Measurements from ENCODE around the gene TMEM52B. TPM values are rescaled to one million over a fixed set of nuclear protein-coding genes. Genes with fewer than 3 reads are reported as not detected.
"Not testable (repeated sequence)": the region's sequence is repeated elsewhere in the genome, so short reads cannot be mapped to it uniquely, and the experiment has no call there.

Gene TMEM52B
- total RNA-seq, 2 donors from 2014 or later, result 0.26 TPM; not detected in 1

DNA sequence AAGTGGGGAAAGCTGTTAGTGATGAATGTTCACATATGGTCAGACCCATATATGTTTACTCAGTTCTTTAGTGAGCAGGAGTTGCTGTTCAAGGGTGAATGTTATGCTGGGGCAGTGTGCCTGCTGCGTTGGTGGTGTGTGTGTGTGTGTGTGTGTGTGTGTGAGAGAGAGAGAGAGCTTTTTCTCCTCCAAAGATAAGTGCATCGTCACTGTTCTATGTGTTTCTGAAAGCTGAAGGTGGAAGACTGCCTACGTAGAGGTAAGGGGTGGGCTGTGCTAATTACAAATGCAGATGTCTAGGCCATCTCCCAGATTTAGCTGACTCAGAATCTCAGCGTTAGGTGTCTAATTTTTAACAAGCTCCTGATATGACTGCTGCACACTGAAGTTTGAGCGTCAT lies 44.4 kb downstream of the TMEM52B start:
- peaks cover 5 to 19% of the 10 kb centered on the region in 2 donors for H3K36me3 ChIP-seq (replicated peaks in 1 of 2; ENCODE audit: insufficient read depth in 1 of 2, low read depth in 2 of 2)
- 86 to 92% methylated on average over 5 of the region's 5 CpGs for WGBS, 2 donors
- H3K4me1 ChIP-seq, result peaks cover 15% of the 10 kb centered on the region
- no peaks in the 10 kb centered on the region for H3K27me3 ChIP-seq
- intact Hi-C loops (cut with DNase I), result no loop called here
- no peaks in the 10 kb centered on the region for H3K9me3 ChIP-seq
- ATAC-seq (no peak), DNase-seq (no peak)
- H3K27ac ChIP-seq, result no peak overlapping the region
- H3K4me3 ChIP-seq, result no peak overlapping the region
- TF ChIP-seq, protein P1, sequence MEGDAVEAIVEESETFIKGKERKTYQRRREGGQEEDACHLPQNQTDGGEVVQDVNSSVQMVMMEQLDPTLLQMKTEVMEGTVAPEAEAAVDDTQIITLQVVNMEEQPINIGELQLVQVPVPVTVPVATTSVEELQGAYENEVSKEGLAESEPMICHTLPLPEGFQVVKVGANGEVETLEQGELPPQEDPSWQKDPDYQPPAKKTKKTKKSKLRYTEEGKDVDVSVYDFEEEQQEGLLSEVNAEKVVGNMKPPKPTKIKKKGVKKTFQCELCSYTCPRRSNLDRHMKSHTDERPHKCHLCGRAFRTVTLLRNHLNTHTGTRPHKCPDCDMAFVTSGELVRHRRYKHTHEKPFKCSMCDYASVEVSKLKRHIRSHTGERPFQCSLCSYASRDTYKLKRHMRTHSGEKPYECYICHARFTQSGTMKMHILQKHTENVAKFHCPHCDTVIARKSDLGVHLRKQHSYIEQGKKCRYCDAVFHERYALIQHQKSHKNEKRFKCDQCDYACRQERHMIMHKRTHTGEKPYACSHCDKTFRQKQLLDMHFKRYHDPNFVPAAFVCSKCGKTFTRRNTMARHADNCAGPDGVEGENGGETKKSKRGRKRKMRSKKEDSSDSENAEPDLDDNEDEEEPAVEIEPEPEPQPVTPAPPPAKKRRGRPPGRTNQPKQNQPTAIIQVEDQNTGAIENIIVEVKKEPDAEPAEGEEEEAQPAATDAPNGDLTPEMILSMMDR (IDR thresholded peaks at IDR 0.05), result no peak
- no peak for TF ChIP-seq POLR2A (IDR thresholded peaks at IDR 0.05)

DNA sequence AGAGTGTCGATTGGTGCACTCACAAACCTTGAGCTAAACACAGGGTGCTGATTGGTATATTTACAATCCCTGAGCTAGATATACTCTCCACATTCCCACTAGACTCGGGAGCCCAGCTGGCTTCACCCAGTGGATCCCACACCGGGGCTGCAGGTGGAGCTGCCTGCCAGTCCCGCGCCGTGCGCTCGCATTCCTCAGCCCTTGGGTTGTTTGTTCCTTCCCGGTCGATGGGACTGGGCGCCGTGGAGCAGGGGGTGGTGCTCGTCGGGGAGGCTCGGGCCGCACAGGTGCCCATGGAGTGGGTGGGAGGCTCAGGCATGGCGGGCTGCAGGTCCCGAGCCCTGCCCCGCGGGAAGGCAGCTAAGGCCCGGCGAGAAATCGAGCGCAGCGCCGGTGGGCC lies 46.6 kb downstream of the TMEM52B start:
- H3K27me3 ChIP-seq; H3K9me3 ChIP-seq; DNase-seq; intact Hi-C loops (cut with DNase I); ATAC-seq; H3K27ac ChIP-seq; H3K4me1 ChIP-seq; H3K4me3 ChIP-seq: not testable (repeated sequence)
- 87 to 97% methylated on average over 4 to 5 of the region's 26 CpGs for WGBS, 2 donors
- H3K36me3 ChIP-seq (replicated peaks in 1 of 2; ENCODE audit: insufficient read depth in 1 of 2, low read depth in 2 of 2), result peaks cover 5 to 19% of the 10 kb centered on the region in 2 donors

DNA sequence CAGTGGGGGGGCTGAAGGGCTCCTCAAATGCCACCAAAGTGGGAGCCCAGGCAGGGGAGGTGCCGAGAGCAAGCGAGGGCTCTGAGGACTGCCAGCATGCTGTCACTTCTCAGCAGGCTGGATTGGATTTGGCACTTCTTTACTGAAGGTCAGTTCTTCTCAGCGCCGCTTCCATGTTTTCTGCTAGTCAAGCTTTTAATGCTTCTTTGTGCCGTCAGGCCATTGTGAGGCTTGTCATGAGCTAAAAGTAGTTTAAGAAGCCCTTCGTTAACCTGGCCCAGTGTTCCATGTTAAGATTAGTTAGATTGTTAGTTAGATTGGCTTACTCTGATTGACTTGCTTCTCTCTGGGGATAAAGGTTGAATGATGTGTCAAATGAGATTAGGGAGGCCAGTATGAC lies 47.3 kb downstream of the TMEM52B start:
- 92 to 99% methylated on average over 4 to 6 of the region's 6 CpGs for WGBS, 2 donors
- DNase-seq (no peak), ATAC-seq (no peak)
- Histone ChIP-seq H3K27ac (no peak overlapping the region), H3K27me3 (no peaks in the 10 kb centered on the region), H3K4me3 (no peak overlapping the region), H3K9me3 (no peaks in the 10 kb centered on the region), H3K36me3 (replicated peaks in 1 of 2; ENCODE audit: insufficient read depth in 1 of 2, low read depth in 2 of 2) (peaks cover 5 to 19% of the 10 kb centered on the region in 2 donors), H3K4me1 (peaks cover under 1% of the 10 kb centered on the region)
- TF ChIP-seq POLR2A (IDR thresholded peaks at IDR 0.05), result no peak
- TF ChIP-seq, protein P1 (IDR thresholded peaks at IDR 0.05), result no peak
- intact Hi-C loops (cut with DNase I), result no loop called here

GRCh38 chr12:10226731-10227130 lies 47.9 kb downstream of the TMEM52B start:
- TF ChIP-seq POLR2A (IDR thresholded peaks at IDR 0.05), result no peak
- TF ChIP-seq, protein P1 (IDR thresholded peaks at IDR 0.05), result no peak
- DNase-seq (no peak), ATAC-seq (no peak)
- Histone ChIP-seq H3K4me1 (no peaks in the 10 kb centered on the region), H3K27ac (no peak overlapping the region), H3K27me3 (no peaks in the 10 kb centered on the region), H3K4me3 (no peak overlapping the region), H3K9me3 (no peaks in the 10 kb centered on the region), H3K36me3 (replicated peaks in 1 of 2; ENCODE audit: insufficient read depth in 1 of 2, low read depth in 2 of 2) (peaks cover 5 to 14% of the 10 kb centered on the region in 2 donors)
- 41 to 58% methylated on average over 1 of the region's 1 CpG for WGBS, 2 donors
- intact Hi-C loops (cut with DNase I), result no loop called here

DNA sequence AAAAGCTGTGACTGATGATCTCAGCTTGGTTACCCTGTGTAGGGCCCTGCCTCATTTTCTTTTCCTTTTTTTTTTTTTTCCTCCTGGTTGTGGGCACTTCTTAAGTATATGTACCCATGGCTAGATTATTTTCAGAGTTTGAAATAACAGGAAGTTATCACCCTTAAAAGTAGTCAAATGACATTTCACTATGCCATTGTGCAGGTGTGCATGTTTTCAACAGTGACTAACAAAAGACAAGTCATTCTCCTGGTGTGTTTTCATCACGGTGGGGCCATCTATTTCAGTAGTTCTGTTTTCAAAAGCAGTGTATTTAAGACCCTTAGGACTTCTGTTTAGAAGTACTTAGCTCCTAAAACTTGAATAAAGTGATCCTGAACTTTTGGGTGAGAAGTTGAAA lies 48.8 kb downstream of the TMEM52B start:
- intact Hi-C loops (cut with DNase I), result no loop called here
- no peaks in the 10 kb centered on the region for H3K27me3 ChIP-seq
- DNase-seq, result no peak
- H3K27ac ChIP-seq, result no peak overlapping the region
- no peaks in the 10 kb centered on the region for H3K9me3 ChIP-seq
- no peak for ATAC-seq
- TF ChIP-seq, protein P1 (IDR thresholded peaks at IDR 0.05), result no peak
- no peak for TF ChIP-seq POLR2A (IDR thresholded peaks at IDR 0.05)
- H3K4me3 ChIP-seq, result no peak overlapping the region
- H3K4me1 ChIP-seq, result no peaks in the 10 kb centered on the region
- H3K36me3 ChIP-seq (replicated peaks in 1 of 2; ENCODE audit: insufficient read depth in 1 of 2, low read depth in 2 of 2), result peaks cover 0 to 8% of the 10 kb centered on the region in 2 donors
- WGBS, 2 donors, result 85 to 86% methylated on average over 1 of the region's 1 CpG
